ENCODE results near the gene ADAMTS7.
"Not testable (repeated sequence)": the region's sequence is repeated elsewhere in the genome, so short reads cannot be mapped to it uniquely, and the experiment has no call there.

DNA sequence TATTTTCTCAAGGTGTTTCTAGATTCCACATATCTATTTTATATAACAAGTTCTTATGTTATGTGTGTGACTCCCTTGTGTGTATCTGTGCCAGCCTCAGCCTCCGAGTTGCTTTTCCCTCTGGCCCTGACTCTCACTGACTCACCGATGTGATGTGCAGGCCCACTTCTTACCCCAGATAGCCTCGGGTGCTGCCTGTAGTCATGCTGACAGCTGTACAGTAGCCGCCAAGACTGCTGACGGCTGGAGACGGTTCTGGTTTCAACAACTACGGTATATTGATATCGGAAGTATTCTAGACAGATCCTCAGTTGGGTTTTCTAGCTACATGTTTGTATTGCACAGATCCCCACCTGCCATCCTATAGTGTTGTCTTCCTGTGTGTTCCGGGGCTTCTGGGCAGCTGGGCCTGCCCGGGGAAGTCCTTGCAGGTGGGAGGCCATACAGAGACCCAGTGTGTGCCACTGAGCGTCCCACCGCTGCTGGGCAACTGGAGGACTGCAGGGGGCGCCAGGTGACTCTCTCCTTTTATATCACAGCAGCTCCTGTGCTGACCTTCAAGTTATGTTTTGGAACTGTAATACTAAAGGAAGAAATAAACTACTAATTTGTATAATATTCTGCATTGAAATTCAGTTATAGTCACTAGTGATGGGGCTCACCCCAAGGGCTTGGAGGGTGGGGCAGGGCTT lies 55.2 kb downstream of the ADAMTS7 start:
- TF ChIP-seq, protein P1, sequence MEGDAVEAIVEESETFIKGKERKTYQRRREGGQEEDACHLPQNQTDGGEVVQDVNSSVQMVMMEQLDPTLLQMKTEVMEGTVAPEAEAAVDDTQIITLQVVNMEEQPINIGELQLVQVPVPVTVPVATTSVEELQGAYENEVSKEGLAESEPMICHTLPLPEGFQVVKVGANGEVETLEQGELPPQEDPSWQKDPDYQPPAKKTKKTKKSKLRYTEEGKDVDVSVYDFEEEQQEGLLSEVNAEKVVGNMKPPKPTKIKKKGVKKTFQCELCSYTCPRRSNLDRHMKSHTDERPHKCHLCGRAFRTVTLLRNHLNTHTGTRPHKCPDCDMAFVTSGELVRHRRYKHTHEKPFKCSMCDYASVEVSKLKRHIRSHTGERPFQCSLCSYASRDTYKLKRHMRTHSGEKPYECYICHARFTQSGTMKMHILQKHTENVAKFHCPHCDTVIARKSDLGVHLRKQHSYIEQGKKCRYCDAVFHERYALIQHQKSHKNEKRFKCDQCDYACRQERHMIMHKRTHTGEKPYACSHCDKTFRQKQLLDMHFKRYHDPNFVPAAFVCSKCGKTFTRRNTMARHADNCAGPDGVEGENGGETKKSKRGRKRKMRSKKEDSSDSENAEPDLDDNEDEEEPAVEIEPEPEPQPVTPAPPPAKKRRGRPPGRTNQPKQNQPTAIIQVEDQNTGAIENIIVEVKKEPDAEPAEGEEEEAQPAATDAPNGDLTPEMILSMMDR (IDR thresholded peaks at IDR 0.05), result peak in 4 of 5 experiments; percentile 22 to 34 (median 28)
- not testable (repeated sequence) for TF ChIP-seq POLR2A (IDR thresholded peaks at IDR 0.05)
